Cortex of kidney (tissue), 1 donor: Measurements from ENCODE around the gene ERN1.
"Not testable (repeated sequence)": the region's sequence is repeated elsewhere in the genome, so short reads cannot be mapped to it uniquely, and the experiment has no call there.

Source experiments
- DNase-seq: peaks from one replicate; lab custom pipeline; 2025; lab: John Stamatoyannopoulos, UW

Gene ERN1

DNA sequence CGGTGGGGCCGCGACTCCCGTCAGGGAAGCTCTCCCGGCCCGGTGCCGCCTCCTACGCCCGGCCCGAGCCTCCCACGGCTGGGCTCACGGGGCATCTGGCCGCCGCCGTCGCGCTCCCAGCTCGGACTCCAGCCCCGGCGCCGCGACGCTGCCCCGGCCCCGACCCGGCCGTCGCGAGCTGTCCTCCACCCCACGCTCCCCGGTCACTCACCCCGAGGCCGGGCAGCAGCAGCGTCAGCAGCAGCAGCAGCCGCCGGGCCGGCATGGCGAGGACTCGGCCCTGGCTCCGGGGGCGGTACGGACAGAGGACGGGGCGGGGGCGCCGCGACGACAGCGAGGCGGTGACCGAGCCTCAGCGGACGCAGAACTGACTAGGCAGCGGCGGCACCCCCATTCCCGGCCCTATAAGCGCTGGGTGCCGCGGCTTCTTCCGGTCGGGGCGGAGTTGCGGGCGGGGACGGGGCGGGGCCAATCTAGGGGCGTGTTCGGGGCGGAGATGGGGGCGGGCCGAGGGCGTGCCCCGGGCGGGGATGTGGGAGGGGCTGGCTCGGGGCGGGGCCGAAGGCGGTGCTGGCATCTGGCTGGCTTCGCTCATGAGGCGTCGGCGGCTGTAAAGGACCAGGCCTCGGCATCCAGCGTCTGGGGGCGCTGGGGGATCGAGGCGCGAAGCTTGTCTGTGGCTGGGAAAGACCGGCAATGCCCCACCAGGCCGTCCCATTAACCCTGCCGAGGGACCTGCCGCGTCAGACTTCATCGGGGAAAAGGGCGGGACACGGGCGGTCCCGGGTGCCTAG is at the start of gene ERN1:
Gene ERN1 (minus strand): TSS at position 380 of the 794 bp plus-strand sequence. CDS start 115 bp downstream, at position 265.
- peak; percentile 55 for DNase-seq

DNA sequence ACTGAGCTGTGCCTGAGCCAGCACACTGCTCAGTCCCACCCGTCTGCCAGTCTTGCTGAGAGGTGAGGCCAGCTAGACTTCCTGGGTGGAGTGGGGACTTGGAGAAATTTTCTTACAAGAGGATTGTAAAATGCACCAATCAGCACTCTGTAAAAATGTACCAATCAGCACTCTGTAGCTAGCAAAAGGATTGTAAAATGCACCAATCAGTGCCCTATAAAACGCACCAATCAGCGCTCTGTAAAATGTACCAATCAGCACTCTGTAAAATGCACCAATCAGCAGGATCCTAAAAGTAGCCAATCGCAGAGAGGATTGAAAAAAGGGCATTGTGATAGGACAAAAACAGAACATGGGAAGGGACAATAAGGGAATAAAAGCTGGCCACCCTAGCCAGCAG is 49.1 kb upstream of the ERN1 start:
- not testable (repeated sequence) for DNase-seq

DNA sequence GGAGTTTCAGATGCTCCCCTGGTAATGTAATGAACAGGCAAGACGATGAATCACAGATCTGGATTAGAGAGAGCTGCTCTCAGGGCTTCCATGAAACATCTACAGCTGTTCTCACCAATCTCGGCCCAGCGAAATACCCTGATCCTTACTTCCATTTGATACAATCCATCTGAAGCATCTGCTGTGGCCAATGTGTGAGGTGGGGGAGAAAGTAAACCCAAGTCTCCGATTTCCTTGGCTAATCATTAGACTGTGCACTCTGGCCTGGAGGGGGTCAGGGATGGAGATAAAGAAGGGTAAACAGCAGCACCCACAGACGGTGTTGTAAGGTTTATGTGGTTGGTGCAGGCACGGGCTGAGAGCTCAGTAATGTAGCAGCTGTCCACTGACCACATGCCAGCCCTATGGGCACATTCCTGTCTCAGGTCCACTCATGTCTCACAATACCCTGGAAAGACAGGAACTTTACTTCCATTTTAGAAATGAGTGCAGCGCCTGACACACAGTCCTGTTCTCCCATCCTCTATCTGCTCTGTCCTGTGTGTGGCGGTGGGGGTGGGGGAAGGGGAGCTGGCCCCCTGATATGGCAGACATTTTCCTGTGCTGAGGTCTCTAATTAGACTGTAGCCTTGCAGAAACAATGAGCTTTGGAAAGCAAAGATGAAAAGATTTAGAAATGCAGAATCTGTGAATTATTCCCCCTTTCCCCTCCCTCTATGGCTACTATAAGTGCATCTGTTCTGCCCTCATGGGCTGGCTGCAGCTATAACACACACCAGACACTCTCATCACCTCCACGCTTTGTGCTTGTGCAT is 48.3 kb upstream of the ERN1 start:
- no peak for DNase-seq

DNA sequence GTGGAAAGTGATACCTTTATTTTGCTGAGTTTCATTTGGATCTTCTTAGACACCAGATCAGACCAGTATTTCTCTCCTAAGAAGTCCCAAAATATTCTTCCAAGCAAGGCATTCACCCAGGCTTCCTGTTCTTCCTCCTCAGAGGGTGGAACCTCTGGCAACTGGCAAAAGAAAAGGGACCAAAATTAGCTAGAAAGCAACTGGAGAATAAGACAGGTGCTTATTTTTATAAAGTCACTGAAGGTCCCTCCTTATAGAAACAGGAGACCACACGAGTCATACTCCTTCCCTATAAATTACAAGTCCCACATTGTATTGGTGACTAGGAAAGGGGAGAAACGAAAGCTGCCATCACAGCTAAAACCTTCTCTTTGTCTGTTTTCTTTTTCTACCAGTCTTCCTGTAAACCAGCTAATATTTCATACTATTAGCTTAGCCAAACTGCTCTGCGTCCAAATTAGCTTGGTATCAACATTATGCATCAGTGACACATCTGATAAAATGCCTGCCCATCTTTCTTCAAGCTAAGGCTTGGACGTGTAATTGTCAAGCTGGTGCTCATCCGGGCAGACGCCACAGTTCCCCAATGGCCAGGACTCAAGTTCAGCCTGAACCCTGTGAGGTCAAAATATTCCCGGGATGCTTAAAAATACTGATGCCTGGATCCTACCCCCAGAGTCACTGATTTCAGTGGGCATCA is 47.5 kb upstream of the ERN1 start:
- no peak for DNase-seq

DNA sequence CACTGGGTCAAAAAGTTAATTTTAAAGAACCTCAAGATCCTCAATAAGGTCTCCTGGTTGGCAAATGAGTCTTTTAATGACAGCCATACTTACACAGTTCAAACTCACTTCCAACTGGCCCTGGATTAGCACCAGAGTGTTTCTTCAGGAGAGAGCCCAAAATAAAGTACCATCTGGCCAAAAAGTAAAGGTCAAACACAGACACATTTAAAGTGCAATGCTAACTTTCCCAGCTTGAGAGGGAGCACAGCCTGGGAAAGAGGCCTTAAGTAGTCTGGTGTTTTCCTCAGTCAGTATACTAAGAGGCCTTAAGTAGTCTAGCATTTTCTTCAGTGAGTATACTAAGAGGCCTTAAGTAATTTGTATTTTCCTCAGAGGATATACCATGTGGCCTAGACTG is 46.6 kb upstream of the ERN1 start:
- DNase-seq: no peak

DNA sequence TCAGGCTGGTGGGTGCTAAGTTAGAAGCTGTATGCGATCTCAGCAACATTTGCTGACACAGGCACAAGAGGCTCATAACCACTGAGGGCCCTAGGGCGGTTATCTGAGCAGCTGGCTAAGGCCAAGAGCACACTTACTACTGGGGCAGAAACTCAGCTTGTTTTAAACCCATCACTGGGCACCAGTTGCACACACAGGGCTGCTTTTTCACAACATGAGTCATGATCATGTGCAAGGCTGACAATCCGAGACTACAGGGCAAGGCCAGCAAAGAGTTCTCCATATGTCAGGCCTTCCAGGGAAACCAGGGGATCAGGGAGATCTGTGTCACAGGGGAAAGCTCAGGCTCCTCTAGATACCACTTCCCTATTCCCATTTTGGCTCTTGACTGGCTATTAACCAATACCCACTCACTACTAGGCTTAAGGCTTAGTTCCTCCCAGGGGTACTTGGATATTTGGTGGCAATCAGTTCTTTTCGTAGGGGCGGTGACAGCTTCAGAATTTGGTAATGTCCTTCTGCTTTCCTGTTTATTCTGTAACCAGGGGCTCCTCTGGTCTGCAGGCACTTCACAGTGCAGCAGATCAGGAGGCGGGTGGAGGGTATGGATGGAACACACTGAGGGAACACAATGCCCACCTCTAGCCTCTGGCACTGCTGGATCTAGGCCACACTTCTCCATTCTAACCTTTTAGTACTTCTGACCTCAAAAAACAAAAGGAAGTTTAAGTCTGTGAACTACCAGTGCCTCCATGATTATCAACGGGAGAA is 44.9 kb upstream of the ERN1 start:
- no peak for DNase-seq

DNA sequence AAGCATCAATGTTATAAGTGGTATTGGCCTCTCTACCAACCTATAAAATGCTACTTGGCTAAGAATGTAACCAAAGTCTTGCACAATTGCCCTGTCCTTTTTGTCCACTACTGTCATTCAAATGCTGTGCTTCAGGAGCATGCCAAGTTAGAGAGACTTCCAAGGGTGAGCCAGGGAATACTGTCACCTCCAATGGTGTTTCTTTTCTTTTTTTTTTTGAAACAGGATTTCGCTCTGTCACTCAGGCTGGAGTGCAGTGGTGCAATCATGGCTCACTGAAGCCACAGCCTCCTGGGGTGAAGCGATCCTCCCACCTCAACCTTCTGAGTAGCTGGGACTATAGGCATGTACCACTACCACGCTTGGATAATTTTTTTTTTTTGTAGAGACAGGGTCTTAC is 43.7 kb upstream of the ERN1 start:
- DNase-seq: no peak

DNA sequence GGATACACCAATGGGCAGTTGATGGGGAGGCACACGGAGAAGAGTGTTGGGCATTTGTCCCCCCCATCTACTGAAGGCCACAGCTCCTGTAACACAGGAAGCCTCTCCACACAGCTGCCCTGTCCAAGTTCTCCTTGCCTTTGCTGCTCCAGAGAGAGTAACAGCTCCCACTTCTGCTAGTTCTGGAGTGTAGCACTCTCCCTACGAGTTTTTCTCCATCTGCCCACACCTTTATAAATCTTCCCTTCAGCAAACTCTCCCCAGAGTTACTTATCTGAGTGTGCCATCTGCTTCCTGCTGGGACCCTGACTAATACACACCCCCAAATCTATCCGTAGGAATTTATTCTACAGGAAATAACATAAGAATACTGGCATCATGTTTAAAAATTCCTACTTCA is 42.6 kb upstream of the ERN1 start:
- DNase-seq: no peak

DNA sequence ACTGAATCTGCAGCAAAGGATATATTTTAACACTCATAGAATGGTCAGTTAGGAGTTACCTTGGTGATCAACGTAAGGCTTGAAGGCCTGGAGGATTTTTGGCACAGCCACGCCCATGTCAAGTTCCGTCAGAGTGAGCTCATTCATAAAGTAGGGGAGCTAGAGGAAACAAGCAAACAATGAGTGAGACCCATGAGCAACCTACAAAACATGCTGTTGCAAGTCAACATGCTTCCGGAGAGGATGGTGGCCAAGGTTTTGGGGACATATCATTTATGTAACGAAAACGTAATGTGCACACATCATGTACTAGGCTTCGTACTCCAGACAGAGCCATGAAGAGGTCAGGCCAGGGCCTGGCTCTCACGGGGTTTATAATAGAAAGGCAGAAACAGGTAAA is 41.1 kb upstream of the ERN1 start:
- DNase-seq: no peak

DNA sequence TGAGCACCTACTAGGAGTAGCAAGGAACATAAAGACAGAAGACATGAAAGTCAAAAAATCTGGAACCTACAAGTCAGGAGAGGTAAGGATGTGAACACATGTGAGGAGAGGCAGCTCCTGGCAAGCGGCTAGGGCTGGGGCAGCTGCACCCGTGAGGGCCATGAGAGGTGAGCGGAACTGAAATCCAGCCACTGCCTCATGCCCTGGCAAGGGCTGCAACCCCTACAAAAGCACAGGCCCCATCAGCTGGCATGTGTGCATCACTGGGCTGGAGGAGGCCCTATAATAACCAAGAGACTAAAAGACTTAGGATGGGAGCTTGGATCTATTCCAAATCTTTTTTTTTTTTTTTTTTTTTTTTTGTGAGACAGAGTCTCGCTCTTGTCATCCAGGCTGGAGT is 40.3 kb upstream of the ERN1 start:
- no peak for DNase-seq

DNA sequence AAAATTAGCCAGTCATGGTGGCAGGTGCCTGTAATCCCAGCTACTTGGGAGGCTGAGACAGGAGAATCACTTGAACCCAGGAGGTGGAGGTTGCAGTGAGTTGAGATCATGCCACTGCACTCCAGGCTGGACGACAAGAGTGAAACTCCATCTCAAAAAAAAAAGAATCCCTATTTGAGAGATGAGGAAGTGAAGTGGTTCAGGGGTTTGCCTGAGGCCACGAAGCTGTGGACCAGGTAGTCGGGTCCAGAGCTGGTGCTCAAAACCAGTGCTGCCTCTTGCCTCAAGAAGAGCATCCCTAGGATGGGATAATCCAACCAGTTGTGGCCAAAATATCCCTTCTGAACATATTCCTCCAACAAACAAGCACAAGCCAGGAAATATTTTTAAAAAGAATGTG is 37.7 kb upstream of the ERN1 start:
- not testable (repeated sequence) for DNase-seq

DNA sequence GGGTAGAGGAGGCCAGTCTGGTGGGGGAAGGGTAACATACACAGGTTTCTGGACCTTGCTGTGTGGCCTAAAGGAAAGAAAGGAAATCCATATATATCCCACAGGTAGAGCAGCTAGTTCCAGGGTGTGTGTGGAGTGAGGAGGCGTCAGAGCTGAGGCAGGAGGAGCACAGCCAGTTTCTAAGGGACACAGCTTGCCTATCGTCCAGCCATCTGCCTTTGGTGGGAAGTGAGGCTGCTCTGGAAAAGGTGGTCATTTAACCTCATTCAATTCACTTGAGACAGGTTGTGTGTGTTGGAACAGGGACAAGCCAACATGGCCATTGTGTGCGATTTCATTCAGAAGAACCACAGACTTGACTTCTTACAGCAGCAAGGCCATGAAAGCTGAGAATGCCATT is 36.9 kb upstream of the ERN1 start:
- DNase-seq: no peak

DNA sequence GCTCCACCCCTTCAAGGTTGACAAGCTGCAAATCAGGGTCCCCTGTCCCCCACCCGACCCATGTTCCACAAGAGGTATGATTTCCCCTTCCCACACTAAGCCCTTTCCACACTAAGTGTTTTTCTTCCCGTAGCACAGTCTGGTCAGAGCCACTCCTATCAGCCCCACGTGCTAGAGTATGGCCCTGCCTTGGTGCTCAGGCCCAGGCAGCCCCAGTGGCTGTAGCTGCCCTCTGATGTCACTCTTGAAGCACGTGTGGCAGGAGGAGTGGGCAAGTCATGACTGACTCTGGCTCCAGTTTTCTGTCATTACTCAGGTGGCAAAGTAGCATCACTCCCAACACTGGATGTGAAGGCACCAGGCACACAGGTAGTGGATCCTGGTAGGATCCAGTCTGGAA is 35.4 kb upstream of the ERN1 start:
- DNase-seq: no peak

DNA sequence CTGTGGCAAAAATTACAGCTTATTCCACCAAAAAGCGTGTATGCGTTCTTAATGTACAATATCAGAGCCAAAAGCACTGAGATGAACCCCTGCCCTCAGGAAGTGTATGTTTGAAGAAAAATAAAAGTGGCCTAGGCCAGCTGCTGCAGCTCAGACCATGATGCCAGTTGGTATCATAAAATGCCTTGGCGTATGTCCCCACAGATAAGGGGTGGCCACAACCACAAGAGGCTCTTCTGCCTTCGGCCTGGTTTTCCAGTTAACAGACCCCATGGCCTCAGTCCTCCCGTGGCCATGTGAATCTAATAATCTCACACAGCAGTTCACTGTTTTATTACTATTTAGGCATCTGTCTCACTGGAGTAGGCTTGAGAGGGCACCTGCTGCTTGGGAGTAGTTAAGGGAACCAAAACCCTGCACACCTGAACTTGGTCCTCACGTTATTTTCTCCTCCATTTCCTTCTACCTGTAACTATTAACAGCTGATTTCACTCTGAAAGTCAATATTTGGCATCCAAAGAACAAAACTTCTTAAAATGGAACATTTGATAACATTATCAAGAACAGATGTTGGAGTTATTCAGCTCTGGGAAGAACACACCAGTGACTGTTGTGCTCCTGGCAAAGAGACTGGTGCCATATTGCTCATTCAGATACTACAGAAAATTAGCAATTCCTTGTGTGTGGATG is 34.8 kb upstream of the ERN1 start:
- DNase-seq: no peak

DNA sequence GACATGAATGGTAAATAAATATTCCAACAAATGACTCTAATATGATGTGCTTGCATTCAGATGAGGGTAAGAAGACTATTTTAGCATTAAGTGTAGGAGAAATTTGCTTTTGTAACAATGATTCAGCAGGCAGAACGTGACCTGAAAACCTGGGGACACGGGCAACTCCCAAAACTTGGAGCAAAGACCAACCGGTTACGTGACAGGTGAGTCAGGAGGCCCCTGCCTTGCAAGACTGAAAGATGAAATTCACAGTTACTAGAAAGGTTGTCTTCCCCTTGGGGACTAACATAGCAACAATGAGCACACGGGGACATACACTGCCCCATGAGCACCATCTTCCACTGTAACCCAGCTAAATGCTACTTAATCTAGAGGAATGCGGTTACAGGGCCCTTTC is 33.5 kb upstream of the ERN1 start:
- DNase-seq: no peak

DNA sequence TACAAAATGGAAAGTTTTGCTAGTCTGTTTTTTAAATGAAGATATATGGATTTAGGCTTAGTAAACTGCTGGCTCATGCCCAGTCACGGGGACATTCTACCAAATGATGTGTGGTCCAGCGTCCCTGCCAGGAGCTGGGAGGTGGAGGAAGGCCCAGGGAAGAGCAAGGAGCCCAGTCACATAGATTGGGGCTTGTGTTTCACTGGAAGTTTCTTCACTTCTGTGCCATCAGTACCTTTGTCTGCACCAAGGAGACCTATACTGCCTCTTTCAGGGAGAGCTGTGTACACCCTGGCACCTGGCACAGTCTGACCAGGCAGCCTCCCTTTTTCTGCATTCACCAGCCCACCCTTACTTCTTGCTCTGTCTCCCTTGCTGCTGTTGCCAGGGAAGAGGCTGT is 32.6 kb upstream of the ERN1 start:
- no peak for DNase-seq

DNA sequence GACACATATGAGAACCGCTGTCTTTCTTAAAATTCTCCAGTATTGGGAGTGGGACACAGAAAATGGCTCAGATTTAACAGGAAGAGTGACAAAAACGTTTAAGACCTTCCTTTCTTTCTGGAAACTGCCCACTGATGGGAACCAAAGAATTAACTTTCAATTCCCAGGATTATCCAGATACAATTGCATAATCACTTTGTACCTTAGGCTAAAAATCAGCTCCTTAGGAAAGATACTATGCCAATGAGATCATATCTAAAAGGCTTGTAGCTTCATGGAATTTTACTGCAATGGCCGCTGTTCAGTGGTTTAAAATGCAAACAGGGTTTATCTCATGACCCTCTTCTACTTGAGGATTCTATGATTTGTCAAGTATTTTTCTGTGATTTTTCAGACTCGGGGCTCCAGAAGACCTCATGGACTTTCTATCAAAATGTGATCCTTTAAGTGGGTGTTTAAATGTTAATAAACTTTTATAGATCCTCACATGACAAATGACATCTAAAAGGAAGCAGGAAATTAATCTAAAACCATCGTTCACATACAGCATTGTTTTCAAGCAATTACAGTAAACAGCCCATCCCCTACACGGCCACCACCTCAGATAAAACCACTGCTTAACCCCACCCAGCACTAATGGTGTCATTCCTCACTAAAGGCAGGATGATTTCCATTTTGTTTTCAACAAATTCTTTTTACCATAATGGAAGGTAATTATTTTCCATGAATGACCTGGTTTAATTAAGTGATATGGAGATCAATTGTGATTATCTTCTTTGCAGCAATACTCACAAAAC is 31.6 kb upstream of the ERN1 start:
- DNase-seq: no peak

DNA sequence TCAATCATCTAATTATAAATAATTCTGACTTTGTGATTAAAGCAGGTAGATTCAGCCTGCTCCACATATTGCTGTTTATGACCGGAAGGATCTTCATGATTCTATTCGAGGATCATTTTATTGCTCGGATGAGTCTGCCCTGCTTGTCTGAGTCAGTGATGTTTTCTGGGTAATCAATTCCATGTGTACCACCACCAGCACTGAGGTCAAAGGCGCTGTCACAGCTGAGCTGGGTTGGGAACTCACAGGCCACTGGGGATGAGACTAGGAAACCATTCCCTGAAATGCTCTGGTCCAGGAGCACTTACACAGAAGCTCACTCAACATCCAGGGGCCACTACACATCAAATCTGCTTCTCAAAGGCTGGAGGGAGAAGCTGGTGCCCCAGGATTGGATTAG is 30.4 kb upstream of the ERN1 start:
- no peak for DNase-seq

DNA sequence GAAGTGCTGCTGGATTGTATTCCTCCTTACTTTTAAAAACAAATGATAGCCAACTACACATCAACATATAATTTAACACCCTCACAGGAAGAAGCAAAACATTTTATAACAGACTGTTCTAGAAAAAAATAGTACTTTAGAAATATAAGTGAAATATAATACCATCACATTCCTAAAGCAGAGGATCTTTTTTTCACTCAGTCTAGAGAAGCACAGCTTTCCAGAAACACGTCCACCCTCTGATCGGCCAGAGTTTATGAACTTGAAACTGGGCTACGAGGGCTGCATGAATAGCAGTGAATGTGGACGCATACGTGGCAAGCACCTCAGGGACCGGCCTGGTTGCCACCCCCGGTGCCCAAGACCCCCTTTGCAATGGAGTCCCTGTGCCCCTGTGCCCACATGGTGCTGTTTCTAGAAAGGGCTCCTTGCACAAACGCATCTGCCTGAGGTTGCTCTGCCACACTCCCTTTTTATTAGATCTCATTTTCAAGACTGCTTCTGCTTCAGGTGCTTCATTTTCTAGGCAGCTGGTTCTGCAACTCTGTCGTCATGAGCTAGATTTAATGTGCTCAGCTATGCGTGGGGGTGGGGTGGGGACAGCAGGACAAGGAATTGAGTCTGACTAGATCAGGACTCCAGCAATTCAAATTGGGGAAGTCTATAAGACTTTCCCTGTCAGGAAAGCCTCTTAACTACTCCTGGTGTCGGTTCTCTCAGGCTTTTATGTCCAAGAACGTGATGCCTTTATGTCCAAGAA is 29.1 kb upstream of the ERN1 start:
- no peak for DNase-seq

DNA sequence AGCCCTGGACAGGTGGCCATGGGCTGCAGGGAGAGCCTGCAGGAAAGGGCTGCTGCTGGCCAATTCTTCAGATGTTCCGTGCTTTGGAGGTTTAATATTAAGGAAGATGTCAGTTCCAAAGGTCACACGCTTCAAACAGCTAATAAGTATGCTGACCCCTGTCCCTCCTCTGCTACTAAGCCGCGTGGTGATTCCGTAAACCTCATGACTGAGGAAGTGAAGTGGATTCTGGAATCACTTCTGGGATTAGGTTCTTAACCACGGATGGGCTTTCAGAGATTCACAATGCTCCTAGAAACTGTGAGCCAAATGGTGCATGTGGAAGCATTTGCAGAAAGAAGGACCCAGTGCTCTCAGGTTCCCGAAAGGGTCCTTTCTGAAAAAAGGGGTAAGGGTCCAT is 28.5 kb upstream of the ERN1 start:
- no peak for DNase-seq
